HG03520 (cell line): ENCODE measurements around the gene VGLL1.

Experiments used
- ATAC-seq: cut with Tn5 transposase; IDR thresholded peaks from one replicate; pipeline ENCODE4 v1.9.1; 2021; ENCODE audit warnings: mild to moderate bottlenecking, moderate library complexity; ENCODE audit not compliant: unreplicated experiment

Gene VGLL1, protein sequence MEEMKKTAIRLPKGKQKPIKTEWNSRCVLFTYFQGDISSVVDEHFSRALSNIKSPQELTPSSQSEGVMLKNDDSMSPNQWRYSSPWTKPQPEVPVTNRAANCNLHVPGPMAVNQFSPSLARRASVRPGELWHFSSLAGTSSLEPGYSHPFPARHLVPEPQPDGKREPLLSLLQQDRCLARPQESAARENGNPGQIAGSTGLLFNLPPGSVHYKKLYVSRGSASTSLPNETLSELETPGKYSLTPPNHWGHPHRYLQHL

GRCh38 chrX:136531951-136532350 lies at the start of gene VGLL1:
Gene VGLL1 (plus strand): TSS chrX:136532215. CDS start chrX:136536021, 3,806 bp downstream.
- no peak for ATAC-seq

DNA sequence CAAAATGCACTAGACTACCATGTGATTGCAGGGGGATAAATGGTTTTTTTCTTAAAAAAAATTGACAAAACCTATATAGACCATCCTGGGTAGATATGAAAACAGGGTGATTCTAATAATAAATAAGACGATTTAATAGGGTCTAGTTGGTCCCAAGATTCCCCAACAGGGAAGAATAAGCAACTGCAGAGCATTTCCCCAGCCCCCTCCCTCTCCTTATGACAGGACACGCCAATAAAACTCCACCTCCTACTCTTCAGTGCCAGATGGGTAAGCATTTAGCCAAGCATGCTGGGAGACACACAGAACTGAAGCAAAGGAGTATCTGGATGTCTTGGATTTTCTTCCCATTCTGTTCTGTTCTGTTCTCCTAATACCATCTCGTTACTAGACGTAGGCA lies 44.4 kb upstream of the VGLL1 start, which contains the start of gene BRS3:
Gene BRS3 (plus strand): TSS at position 301 of the 400 bp plus-strand sequence. CDS start 168 bp downstream, outside the sequence.
- no peak for ATAC-seq

DNA sequence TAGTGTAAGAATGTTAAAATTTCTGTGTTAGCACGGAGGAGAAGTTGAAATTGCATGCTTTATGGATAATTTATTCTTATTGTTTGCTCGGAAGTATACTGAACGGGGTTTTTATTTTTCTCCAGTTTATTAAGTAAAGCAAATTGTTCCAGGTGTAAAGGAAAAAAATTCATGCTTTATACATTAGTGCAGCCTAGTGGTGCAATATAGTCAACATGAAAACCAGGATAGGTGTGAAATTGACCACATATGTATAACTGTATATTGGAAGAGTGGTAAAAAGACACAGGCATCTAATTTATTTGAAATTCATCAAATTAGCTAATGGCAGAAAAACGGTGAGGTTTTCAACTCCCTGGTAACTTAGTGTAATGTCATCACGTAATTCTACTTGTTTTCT lies 43.3 kb upstream of the VGLL1 start:
- no peak for ATAC-seq

- ATAC-seq = no peak
Measured at GRCh38 chrX:136491832-136492231, 40.2 kb upstream of the VGLL1 start.

- ATAC-seq = no peak
Measured at GRCh38 chrX:136493011-136493410, 39.0 kb upstream of the VGLL1 start.

GRCh38 chrX:136495043-136495442 lies 37.0 kb upstream of the VGLL1 start:
- ATAC-seq = no peak

DNA sequence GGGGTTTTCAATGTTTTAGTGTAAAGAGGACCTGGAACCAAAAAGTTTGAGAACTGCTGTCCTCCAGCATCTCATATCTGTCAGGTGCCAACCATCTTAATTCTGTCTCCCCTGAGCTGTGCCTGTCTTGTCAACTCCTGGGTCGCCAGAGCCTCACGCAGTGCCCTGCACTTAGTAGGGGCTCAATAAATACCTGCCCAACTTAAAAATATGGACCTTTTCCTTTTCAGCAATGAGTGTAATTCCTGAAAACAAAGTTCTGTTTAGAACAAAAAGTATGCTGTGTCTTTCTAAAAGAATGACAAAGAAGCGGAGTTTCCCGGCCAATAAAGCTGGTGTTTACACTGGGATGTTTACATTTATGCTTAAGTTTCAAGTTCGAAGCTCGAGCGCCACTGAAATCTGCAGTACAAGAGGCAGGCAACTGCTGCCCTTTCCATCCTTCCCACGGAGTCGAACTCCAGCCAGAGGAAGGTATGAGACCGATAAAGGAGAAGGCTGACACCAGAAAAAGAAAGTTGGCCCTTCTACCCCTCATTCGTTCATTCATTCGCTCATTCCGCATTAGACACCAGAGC lies 35.7 kb upstream of the VGLL1 start:
- no peak for ATAC-seq

DNA sequence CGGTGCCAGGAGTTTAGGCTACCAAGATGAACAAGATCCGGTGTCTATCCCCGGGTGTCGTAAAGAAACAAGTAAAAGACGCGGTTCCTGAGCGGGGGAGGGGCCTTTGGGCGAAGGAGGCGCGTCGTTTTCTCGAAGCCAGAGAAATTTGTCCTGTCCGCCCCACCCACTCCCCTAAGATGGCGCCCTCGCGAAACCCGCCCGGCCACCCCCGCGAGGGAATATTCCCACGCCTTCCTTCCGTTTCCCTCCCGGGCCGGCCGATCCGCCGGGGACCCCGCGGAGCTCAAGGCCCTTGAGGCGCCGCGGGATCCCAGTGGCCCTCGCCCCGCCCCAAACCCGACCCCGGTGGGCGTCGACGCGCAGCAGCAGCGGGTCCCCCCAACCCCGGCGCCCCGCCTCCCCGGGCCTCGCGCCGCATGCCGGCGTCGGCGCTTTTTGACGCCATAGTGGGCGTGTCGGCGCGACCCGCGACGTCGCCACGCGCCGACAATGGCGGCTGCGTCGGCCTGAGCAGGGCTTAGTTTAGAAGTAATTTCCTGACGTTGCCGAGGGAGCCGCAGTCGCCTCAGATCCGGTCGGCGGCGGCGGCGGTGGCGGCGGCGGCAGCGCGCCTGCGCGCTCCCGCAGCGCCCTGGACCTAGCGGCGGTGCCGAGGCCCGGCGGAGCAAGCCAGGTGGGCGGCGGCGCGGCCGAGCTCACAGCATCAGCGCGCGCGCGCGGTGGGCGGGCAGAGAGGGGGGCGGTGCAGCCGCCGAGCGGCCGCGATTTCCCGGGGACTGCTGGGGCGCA lies 35.1 kb upstream of the VGLL1 start:
- ATAC-seq = peak; percentile 66

GRCh38 chrX:136497556-136498052 lies 34.4 kb upstream of the VGLL1 start, which contains the start of gene HTATSF1:
Gene HTATSF1 (plus strand): TSS chrX:136497592. CDS start chrX:136497685, 93 bp downstream.
- peak; percentile 6 for ATAC-seq

DNA sequence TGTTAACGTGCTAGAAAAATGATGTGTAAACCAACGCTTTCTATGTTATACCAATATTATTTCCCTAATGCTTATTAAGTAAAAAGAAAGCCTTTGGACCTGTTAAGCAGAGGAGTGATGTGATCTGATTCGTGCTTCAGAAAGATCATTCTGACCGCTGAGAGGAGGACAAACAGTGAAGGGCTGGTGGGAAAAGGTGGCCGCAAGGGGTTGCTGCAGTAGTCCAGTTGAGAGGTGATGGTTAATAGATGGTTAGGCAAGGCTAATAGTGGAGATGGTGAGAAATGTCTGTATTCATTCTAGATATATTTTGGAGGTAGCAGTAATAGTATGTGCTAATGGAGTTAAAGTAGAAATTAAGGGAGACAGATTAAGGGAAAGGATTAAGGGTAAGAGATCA lies 12.9 kb upstream of the VGLL1 start:
- no peak for ATAC-seq

DNA sequence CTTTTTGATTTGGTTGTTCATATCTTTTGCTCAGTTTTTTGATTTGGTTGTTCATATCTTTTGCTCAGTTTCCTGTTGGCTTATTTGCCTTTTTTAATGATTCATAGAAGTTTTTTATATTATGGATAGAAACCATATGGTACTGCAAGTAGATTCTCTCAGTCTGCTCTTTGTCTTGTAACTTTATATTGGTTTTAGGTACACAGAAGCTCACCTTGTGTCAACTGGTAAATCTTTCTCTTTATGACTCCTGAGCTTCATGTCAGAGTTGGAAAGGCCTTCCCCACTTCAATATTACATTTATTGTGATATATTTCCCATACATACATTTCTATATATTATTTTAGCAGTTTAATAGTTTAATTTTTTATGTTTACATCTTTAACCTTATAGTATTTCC lies 8.2 kb upstream of the VGLL1 start:
- ATAC-seq = no peak

- no peak for ATAC-seq
Measured at GRCh38 chrX:136525738-136526606, 6.0 kb upstream of the VGLL1 start.

- ATAC-seq = no peak
Measured at GRCh38 chrX:136528645-136529315, 3.2 kb upstream of the VGLL1 start.

- no peak for ATAC-seq
Measured at GRCh38 chrX:136529795-136530194, 2.2 kb upstream of the VGLL1 start.

DNA sequence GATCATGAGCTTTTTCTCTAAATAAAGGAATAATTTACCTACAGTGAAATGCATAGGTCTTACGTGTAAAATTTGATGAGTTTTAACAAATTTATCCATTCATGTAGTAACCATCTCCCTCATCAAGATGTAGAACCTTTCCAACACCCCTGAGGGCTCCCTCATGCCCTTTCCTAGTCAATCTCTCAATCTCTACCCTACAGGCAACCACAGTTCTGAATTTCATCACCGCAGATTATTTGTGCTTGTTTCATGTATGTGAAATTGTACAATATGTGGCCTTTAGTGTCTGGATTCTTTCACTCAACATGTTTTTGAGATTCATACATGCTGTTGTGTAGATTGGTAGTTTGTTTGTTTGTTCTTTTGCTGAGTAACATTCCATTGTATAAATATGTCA lies 2.1 kb downstream of the VGLL1 start:
- ATAC-seq = no peak

- ATAC-seq = no peak
Measured at GRCh38 chrX:136538811-136539210, 6.8 kb downstream of the VGLL1 start.

DNA sequence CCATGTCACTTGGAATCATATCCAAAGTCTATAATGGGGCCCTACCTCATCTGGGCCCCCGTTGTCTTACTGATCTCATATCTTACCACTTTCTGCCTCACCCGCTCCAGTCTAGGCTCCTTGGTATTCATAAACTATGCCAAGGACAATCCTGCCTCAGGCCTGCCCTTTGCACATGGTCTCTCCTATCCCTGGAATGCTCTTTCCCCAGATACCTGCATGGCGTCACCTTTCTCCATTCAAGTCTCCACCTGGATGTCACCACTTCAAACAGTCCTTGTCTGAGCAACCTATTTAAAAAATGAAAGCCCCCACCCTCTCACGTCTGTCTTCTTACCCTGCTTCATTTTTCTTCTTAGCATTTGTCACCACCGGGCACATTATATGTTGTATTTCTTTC lies 8.2 kb downstream of the VGLL1 start:
- no peak for ATAC-seq

DNA sequence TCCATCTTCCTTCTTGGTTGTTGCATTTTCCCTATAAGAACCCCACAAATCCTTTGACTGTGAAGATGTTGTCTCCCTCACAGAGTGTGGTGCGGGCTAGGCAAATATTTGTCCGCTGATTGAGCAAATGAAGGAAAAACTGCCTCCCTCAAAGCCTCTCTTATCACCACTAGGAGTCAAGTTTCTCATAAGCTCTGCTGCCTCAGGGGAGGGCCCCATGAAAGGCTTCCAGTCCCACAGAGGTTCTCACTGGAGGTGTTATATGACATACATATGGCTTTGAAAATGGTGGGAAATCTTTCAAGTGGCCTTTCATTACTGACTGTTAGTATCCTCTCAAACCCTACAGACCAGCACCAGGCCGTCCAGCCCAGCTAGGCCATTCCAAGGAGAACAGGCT lies 9.3 kb downstream of the VGLL1 start:
- ATAC-seq = no peak

DNA sequence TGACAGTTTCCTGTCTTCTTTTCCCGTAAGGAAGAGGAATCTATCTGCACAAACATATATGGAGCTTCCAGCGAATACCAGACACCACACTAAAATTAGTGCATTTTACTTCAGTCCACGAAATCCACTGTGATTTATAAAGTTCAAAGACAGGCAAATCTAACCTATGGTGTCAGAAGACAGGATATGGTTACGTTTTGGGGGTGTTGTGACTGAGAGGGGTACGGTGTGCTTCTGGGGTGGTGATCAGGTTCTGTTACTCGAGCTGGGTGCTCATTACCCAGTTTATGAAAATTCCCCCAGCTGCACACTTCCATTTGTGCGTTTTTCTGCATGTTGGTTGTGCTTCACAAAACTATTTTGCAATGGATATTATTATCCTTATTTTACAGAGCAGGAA lies 10.3 kb downstream of the VGLL1 start:
- ATAC-seq = no peak

- no peak for ATAC-seq
Measured at GRCh38 chrX:136546371-136546781, 14.4 kb downstream of the VGLL1 start.
